ENCODE results near the gene CLDN4. TPM values are rescaled to one million over a fixed set of nuclear protein-coding genes. Genes with fewer than 3 reads are reported as not detected.
"Not testable (repeated sequence)": the region's sequence is repeated elsewhere in the genome, so short reads cannot be mapped to it uniquely, and the experiment has no call there.

CLDN4 gene
- total RNA-seq, 1 experiment from 2014 or later: 15.6 TPM

- H3K27me3 ChIP-seq (ENCODE audit: insufficient read depth, low read length): no peaks in the 10 kb centered on the region
- no peak overlapping the region for H4K91ac ChIP-seq (ENCODE audit: insufficient read length, low read depth, low read length)
- no peak overlapping the region for H3K14ac ChIP-seq (ENCODE audit: insufficient read depth, low read length)
- H2AK5ac ChIP-seq (ENCODE audit: insufficient read length, low read length): no peak overlapping the region
- H2BK15ac ChIP-seq (ENCODE audit: low read depth, low read length): no peak overlapping the region
- no peak for TF ChIP-seq CTCF (conservative IDR thresholded peaks at IDR 0.05)
- H3K9me3 ChIP-seq (ENCODE audit: control insufficient read depth, low read depth, low read length): no peaks in the 10 kb centered on the region
- H4K20me1 ChIP-seq (ENCODE audit: control insufficient read depth, insufficient read depth, insufficient read length): no peaks in the 10 kb centered on the region
- H3T11ph ChIP-seq (ENCODE audit: low read length): no peak overlapping the region
- Mint-ChIP-seq H3K4me1 (peaks cover 28 to 42% of the 10 kb centered on the region in 2 experiments), H3K4me3 (no peak overlapping the region), H3K36me3 (ENCODE audit: insufficient read depth in 1 of 3, low read depth in 3 of 3) (peaks cover 0 to 12% (median 0%) of the 10 kb centered on the region in 3 experiments; a peak in 4 of 7 replicates), H3K27ac (no peak overlapping the region), H3K27me3 (ENCODE audit: low read depth) (peaks cover 3% of the 10 kb centered on the region; the same call in 1 of the 2 replicates), H3K9me3 (peaks cover 2 to 7% of the 10 kb centered on the region in 2 experiments; a peak in 2 of 5 replicates)
- no peak overlapping the region for H3K18ac ChIP-seq (ENCODE audit: insufficient read length, low read depth, low read length)
- H3K9ac ChIP-seq (ENCODE audit: extremely low read depth, insufficient read length, low read length): no peak overlapping the region
- no CpG with 5 or more reads among the region's 13 CpGs for WGBS (ENCODE audit: extremely low coverage, insufficient read length, low lambda C conversion rate)
- no peak overlapping the region for H2BK120ac ChIP-seq (ENCODE audit: low read depth, low read length, poor library complexity, severe bottlenecking)
- no peak for DNase-seq
- no peak overlapping the region for H2BK12ac ChIP-seq (ENCODE audit: insufficient read length, low read depth, low read length)
- H4K5ac ChIP-seq (ENCODE audit: insufficient read length, low read depth, low read length): no peak overlapping the region
- H3K4ac ChIP-seq (ENCODE audit: low read depth, low read length): no peak overlapping the region
- H2BK20ac ChIP-seq (ENCODE audit: low read depth, low read length, poor library complexity, severe bottlenecking): no peak overlapping the region
- H3K23ac ChIP-seq (ENCODE audit: insufficient read length, low read depth, low read length): no peak overlapping the region
- no peak overlapping the region for H4K8ac ChIP-seq (replicated peaks; ENCODE audit: insufficient read length, low read depth, low read length)
- H3K79me1 ChIP-seq (ENCODE audit: insufficient read depth, low read depth, low read length, poor library complexity, severe bottlenecking): no peaks in the 10 kb centered on the region
- no peak overlapping the region for H2AFZ ChIP-seq (ENCODE audit: low read length)
- no peak overlapping the region for H2BK5ac ChIP-seq (ENCODE audit: insufficient read length, low read length)
- H3K4me1 ChIP-seq (ENCODE audit: insufficient read depth, low read length): no peaks in the 10 kb centered on the region
- peaks cover 3% of the 10 kb centered on the region for H3K23me2 ChIP-seq (ENCODE audit: insufficient read length, low read depth, low read length, poor library complexity, severe bottlenecking)
- no peaks in the 10 kb centered on the region for H3K79me2 ChIP-seq (ENCODE audit: insufficient read depth, low read length)
- no peak overlapping the region for H3K56ac ChIP-seq (ENCODE audit: insufficient read length, low read depth, low read length)
- no peak overlapping the region for H3K27ac ChIP-seq (ENCODE audit: insufficient read length, low read depth, low read length)
- no peak overlapping the region for H3K4me2 ChIP-seq (ENCODE audit: insufficient read depth, insufficient read length, low read length)
These were observed 14.2 kb downstream of the CLDN4 start for GRCh38 chr7:73844848-73845460.

- H3K36me3 Mint-ChIP-seq (ENCODE audit: insufficient read depth in 1 of 3, low read depth in 3 of 3); H3T11ph ChIP-seq (ENCODE audit: low read length); H3K27me3 ChIP-seq (ENCODE audit: insufficient read depth, low read length); H3K27ac Mint-ChIP-seq; H3K79me1 ChIP-seq (ENCODE audit: insufficient read depth, low read depth, low read length, poor library complexity, severe bottlenecking); H2BK12ac ChIP-seq (ENCODE audit: insufficient read length, low read depth, low read length); H3K27me3 Mint-ChIP-seq (ENCODE audit: low read depth); H3K23me2 ChIP-seq (ENCODE audit: insufficient read length, low read depth, low read length, poor library complexity, severe bottlenecking); H3K27ac ChIP-seq (ENCODE audit: insufficient read length, low read depth, low read length); H3K9ac ChIP-seq (ENCODE audit: extremely low read depth, insufficient read length, low read length); H3K4me1 ChIP-seq (ENCODE audit: insufficient read depth, low read length); H3K79me2 ChIP-seq (ENCODE audit: insufficient read depth, low read length); H2BK120ac ChIP-seq (ENCODE audit: low read depth, low read length, poor library complexity, severe bottlenecking); H3K56ac ChIP-seq (ENCODE audit: insufficient read length, low read depth, low read length); H2AFZ ChIP-seq (ENCODE audit: low read length); H3K23ac ChIP-seq (ENCODE audit: insufficient read length, low read depth, low read length); H2BK5ac ChIP-seq (ENCODE audit: insufficient read length, low read length); H3K14ac ChIP-seq (ENCODE audit: insufficient read depth, low read length); H4K20me1 ChIP-seq (ENCODE audit: control insufficient read depth, insufficient read depth, insufficient read length); H2BK20ac ChIP-seq (ENCODE audit: low read depth, low read length, poor library complexity, severe bottlenecking); DNase-seq; H3K9me3 ChIP-seq (ENCODE audit: control insufficient read depth, low read depth, low read length); H3K4ac ChIP-seq (ENCODE audit: low read depth, low read length); H2BK15ac ChIP-seq (ENCODE audit: low read depth, low read length); H4K8ac ChIP-seq (replicated peaks; ENCODE audit: insufficient read length, low read depth, low read length); H3K18ac ChIP-seq (ENCODE audit: insufficient read length, low read depth, low read length); H3K4me2 ChIP-seq (ENCODE audit: insufficient read depth, insufficient read length, low read length); H3K4me3 Mint-ChIP-seq; H4K91ac ChIP-seq (ENCODE audit: insufficient read length, low read depth, low read length); H2AK5ac ChIP-seq (ENCODE audit: insufficient read length, low read length); H3K9me3 Mint-ChIP-seq; H4K5ac ChIP-seq (ENCODE audit: insufficient read length, low read depth, low read length): not testable (repeated sequence)
- H3K4me1 Mint-ChIP-seq: peaks cover 25 to 38% of the 10 kb centered on the region in 2 experiments
- WGBS (ENCODE audit: extremely low coverage, insufficient read length, low lambda C conversion rate): no CpG with 5 or more reads among the region's 12 CpGs
These were observed 15.0 kb downstream of the CLDN4 start for GRCh38 chr7:73845701-73846195.
